Liver (tissue), 9 donors: ENCODE results near the gene CRADD. TPM values are rescaled to one million over a fixed set of nuclear protein-coding genes. Genes with fewer than 3 reads are reported as not detected.

ENCODE experiments used
- DNase-seq: peaks from one replicate; pipeline ENCODE4 v3.0.0-alpha.2; 2017; ENCODE audit warnings: low spot score
- H3K27ac ChIP-seq, 2 donors: one replicate each; pipeline ENCODE4 v1.7.0; 2013; ENCODE audit warnings: inconsistent platforms in 2 of 2, low read length in 2 of 2, control low read depth in 1 of 2, low read depth in 1 of 2, mild to moderate bottlenecking in 1 of 2
- H3K27me3 ChIP-seq, 4 donors: one replicate each; pipeline versions ENCODE4 v1.6.1 to v1.7.0; 2013; ENCODE audit warnings: low read length in 3 of 4, inconsistent platforms in 1 of 4, mild to moderate bottlenecking in 1 of 4, moderate library complexity in 1 of 4; ENCODE audit not compliant: control insufficient read depth in 4 of 4, insufficient read depth in 4 of 4
- H3K36me3 ChIP-seq, 4 donors: one replicate each; pipeline versions ENCODE4 v1.6.1 to v1.7.0; 2013; ENCODE audit warnings: low read length in 3 of 4, mild to moderate bottlenecking in 3 of 4, low read depth in 1 of 4, moderate library complexity in 1 of 4; ENCODE audit not compliant: control insufficient read depth in 4 of 4, insufficient read depth in 3 of 4
- H3K4me1 ChIP-seq, 4 donors: one replicate each; pipeline versions ENCODE4 v1.6.1 to v1.7.0; 2013; ENCODE audit warnings: low read length in 3 of 4, mild to moderate bottlenecking in 3 of 4, moderate library complexity in 1 of 4; ENCODE audit not compliant: control insufficient read depth in 4 of 4, insufficient read depth in 4 of 4
- H3K4me3 ChIP-seq, 3 donors: one replicate each; pipeline versions ENCODE4 v1.6.1 to v1.7.0; 2013; ENCODE audit warnings: low read length in 3 of 3, control low read depth in 1 of 3, low read depth in 1 of 3, mild to moderate bottlenecking in 1 of 3
- H3K9ac ChIP-seq, 2 donors: one replicate each; pipeline ENCODE4 v1.7.0; 2013; ENCODE audit warnings: low read length in 2 of 2, mild to moderate bottlenecking in 2 of 2, moderate library complexity in 2 of 2, control low read depth in 1 of 2, low read depth in 1 of 2
- H3K9me3 ChIP-seq, 4 donors: one replicate each; pipeline versions ENCODE4 v1.6.1 to v1.7.0; 2013; ENCODE audit warnings: low read length in 3 of 4; ENCODE audit not compliant: control insufficient read depth in 4 of 4
- ATF3 ChIP-seq: IDR thresholded peaks from 2 replicates; pipeline ENCODE4 v1.6.1; 2016; ENCODE audit warnings: antibody characterized with exemption
- CTCF ChIP-seq: fragments of 150-350 bp; IDR thresholded peaks from 2 replicates; pipeline ENCODE4 v1.5.1; 2017; ENCODE audit warnings: improper control_type of control experiment, low read depth, low read length; ENCODE audit not compliant: missing input control
- EGR1 ChIP-seq, 2 donors: IDR thresholded peaks; 2 replicates each; pipeline ENCODE4 v1.6.1; 2016 to 2018; ENCODE audit warnings: antibody characterized with exemption in 2 of 2, low read depth in 2 of 2
- FOXA1 ChIP-seq: IDR thresholded peaks from 2 replicates; pipeline ENCODE4 v1.6.1; 2016; ENCODE audit warnings: antibody characterized with exemption
- FOXA2 ChIP-seq: IDR thresholded peaks from 2 replicates; pipeline ENCODE4 v1.6.1; 2016; ENCODE audit warnings: antibody characterized with exemption
- GABPA ChIP-seq, 2 donors: IDR thresholded peaks in 1 of 2; conservative IDR thresholded peaks in 1 of 2; 2 replicates each; pipeline ENCODE4 v1.6.1; 2016; ENCODE audit warnings: antibody characterized with exemption in 2 of 2, mild to moderate bottlenecking in 1 of 2, moderate library complexity in 1 of 2
- HNF4A ChIP-seq, 2 donors: conservative IDR thresholded peaks; 2 replicates each; pipeline ENCODE4 v1.6.1; 2016; ENCODE audit warnings: antibody characterized with exemption in 2 of 2, mild to moderate bottlenecking in 2 of 2
- HNF4G ChIP-seq: IDR thresholded peaks from 2 replicates; pipeline ENCODE4 v1.6.1; 2016; ENCODE audit warnings: antibody characterized with exemption
- JUND ChIP-seq, 2 donors: IDR thresholded peaks; 2 replicates each; pipeline ENCODE4 v1.6.1; 2016; ENCODE audit warnings: antibody characterized with exemption in 2 of 2
- MAX ChIP-seq: IDR thresholded peaks from 2 replicates; pipeline ENCODE4 v1.6.1; 2016; ENCODE audit warnings: antibody characterized with exemption
- NR2F2 ChIP-seq: IDR thresholded peaks from 2 replicates; pipeline ENCODE4 v1.6.1; 2016; ENCODE audit warnings: antibody characterized with exemption
- RAD21 ChIP-seq, 2 donors: IDR thresholded peaks; 2 replicates each; pipeline ENCODE4 v1.6.1; 2016; ENCODE audit warnings: antibody characterized with exemption in 2 of 2, mild to moderate bottlenecking in 2 of 2
- RXRA ChIP-seq, 2 donors: IDR thresholded peaks; 2 replicates each; pipeline ENCODE4 v1.6.1; 2017 to 2018; ENCODE audit warnings: antibody characterized with exemption in 2 of 2, mild to moderate bottlenecking in 1 of 2
- SP1 ChIP-seq: IDR thresholded peaks from 2 replicates; pipeline ENCODE4 v1.6.1; 2018; ENCODE audit warnings: antibody characterized with exemption, mild to moderate bottlenecking
- TAF1 ChIP-seq: conservative IDR thresholded peaks from 2 replicates; pipeline ENCODE4 v1.6.1; 2016; ENCODE audit warnings: antibody characterized with exemption, mild to moderate bottlenecking
- YY1 ChIP-seq: IDR thresholded peaks from 2 replicates; pipeline ENCODE4 v1.6.1; 2016; ENCODE audit warnings: antibody characterized with exemption, mild to moderate bottlenecking
- WGBS: extraction: QIAGEN DNeasy Blood & Tissue Kit; methylation state at CpG from one replicate; pipeline ENCODE4 v1.1.7; 2013; 5-methylcytosine and 5-hydroxymethylcytosine counted together
- polyA plus RNA-seq, 2 donors: library from polyadenylated mRNA; stranded (reverse) in 1 of 2; unstranded in 1 of 2; fragments of 200-250 nt in 1 of 2; fragments of >200 nt in 1 of 2; fragmentation: Nextera tagmentation in 1 of 2; extraction: Ambion mirVana in 1 of 2; gene quantifications; one replicate each; pipeline versions ENCODE4 v1.2.1 to v1.2.3, GENCODE V29; 2013 to 2015
- total RNA-seq, 2 donors: library from RNA; depleted of rRNA; stranded (reverse); fragments of >200 nt; gene quantifications; one replicate each; pipeline ENCODE4 v1.2.3, GENCODE V29; 2014
- TF ChIP-seq, protein P1 (sequence below): IDR thresholded peaks from 2 replicates; pipeline ENCODE4 v1.6.1; 2016; ENCODE audit warnings: antibody characterized with exemption
- TF ChIP-seq, protein P2 (sequence below): IDR thresholded peaks from 2 replicates; pipeline ENCODE4 v1.6.1; 2016; ENCODE audit warnings: antibody characterized with exemption, mild to moderate bottlenecking
- donor health status: healthy.
- donor health status: healthy.
- donor health status: healthy.
- donor health status: healthy.
- donor health status: healthy.

CRADD gene
- total and polyA plus RNA-seq, 4 donors, result 19.4 to 48.9 (median 29.6) TPM

DNA sequence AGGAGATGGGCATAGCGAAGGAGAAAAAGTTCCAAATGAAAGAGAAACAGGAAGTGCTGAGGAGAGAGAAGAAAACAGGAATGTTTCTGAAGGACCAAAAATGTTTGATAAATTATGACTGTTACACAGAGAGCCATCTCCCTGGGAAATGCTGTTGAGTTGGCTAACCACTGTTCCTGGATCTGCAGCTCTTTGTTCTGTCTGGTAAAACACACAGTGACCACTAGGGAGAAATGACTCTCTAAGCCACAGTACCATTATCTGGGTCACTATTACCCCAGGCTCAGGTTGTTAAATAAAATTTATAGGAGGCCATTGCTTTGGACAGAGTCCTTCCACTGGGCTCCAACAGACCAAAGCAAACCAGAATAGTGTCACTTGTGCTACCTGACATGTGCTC, 219.3 kb downstream of the CRADD start:
- no peak overlapping the region for H3K4me3 ChIP-seq
- H3K36me3 ChIP-seq, result no peaks in the 10 kb centered on the region
- H3K9ac ChIP-seq, result no peak overlapping the region
- TF ChIP-seq YY1, result no peak
- no peak for TF ChIP-seq NR2F2
- TF ChIP-seq, protein P1, sequence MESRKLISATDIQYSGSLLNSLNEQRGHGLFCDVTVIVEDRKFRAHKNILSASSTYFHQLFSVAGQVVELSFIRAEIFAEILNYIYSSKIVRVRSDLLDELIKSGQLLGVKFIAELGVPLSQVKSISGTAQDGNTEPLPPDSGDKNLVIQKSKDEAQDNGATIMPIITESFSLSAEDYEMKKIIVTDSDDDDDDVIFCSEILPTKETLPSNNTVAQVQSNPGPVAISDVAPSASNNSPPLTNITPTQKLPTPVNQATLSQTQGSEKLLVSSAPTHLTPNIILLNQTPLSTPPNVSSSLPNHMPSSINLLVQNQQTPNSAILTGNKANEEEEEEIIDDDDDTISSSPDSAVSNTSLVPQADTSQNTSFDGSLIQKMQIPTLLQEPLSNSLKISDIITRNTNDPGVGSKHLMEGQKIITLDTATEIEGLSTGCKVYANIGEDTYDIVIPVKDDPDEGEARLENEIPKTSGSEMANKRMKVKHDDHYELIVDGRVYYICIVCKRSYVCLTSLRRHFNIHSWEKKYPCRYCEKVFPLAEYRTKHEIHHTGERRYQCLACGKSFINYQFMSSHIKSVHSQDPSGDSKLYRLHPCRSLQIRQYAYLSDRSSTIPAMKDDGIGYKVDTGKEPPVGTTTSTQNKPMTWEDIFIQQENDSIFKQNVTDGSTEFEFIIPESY, result no peak
- TF ChIP-seq FOXA1, result no peak
- no peak for TF ChIP-seq HNF4G
- TF ChIP-seq TAF1, result no peak
- no peak for TF ChIP-seq JUND (IDR thresholded peaks at IDR 0.05)
- TF ChIP-seq SP1, result no peak
- H3K27me3 ChIP-seq, result no peaks in the 10 kb centered on the region
- 95% methylated on average over 1 of the region's 1 CpG for WGBS
- DNase-seq, result no peak
- no peaks in the 10 kb centered on the region for H3K9me3 ChIP-seq
- H3K4me1 ChIP-seq, result no peaks in the 10 kb centered on the region
- H3K27ac ChIP-seq, result no peak overlapping the region

- no peak for TF ChIP-seq TAF1
- no peak for TF ChIP-seq SP1
- TF ChIP-seq HNF4G, result no peak
- TF ChIP-seq, protein P2, sequence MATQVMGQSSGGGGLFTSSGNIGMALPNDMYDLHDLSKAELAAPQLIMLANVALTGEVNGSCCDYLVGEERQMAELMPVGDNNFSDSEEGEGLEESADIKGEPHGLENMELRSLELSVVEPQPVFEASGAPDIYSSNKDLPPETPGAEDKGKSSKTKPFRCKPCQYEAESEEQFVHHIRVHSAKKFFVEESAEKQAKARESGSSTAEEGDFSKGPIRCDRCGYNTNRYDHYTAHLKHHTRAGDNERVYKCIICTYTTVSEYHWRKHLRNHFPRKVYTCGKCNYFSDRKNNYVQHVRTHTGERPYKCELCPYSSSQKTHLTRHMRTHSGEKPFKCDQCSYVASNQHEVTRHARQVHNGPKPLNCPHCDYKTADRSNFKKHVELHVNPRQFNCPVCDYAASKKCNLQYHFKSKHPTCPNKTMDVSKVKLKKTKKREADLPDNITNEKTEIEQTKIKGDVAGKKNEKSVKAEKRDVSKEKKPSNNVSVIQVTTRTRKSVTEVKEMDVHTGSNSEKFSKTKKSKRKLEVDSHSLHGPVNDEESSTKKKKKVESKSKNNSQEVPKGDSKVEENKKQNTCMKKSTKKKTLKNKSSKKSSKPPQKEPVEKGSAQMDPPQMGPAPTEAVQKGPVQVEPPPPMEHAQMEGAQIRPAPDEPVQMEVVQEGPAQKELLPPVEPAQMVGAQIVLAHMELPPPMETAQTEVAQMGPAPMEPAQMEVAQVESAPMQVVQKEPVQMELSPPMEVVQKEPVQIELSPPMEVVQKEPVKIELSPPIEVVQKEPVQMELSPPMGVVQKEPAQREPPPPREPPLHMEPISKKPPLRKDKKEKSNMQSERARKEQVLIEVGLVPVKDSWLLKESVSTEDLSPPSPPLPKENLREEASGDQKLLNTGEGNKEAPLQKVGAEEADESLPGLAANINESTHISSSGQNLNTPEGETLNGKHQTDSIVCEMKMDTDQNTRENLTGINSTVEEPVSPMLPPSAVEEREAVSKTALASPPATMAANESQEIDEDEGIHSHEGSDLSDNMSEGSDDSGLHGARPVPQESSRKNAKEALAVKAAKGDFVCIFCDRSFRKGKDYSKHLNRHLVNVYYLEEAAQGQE, result no peak
- no peak for TF ChIP-seq EGR1 (IDR thresholded peaks at IDR 0.05; ENCODE audit: low read depth in 2 of 2)
- no peak for TF ChIP-seq YY1
- TF ChIP-seq GABPA (IDR thresholded peaks at IDR 0.05 in 1 of 2, conservative IDR thresholded peaks at IDR 0.05 in 1 of 2), result no peak
- TF ChIP-seq RXRA (IDR thresholded peaks at IDR 0.05), result no peak
- TF ChIP-seq RAD21 (IDR thresholded peaks at IDR 0.05), result no peak
- TF ChIP-seq, protein P1, result no peak
- TF ChIP-seq FOXA2, result no peak
- TF ChIP-seq CTCF, result no peak
- TF ChIP-seq JUND (IDR thresholded peaks at IDR 0.05), result no peak
- TF ChIP-seq HNF4A (conservative IDR thresholded peaks at IDR 0.05), result no peak
- no peak for TF ChIP-seq ATF3
- no peak for TF ChIP-seq MAX
- TF ChIP-seq FOXA1, result no peak
- Histone ChIP-seq H3K27ac (no peak overlapping the region), H3K27me3 (no peaks in the 10 kb centered on the region), H3K4me3 (no peak overlapping the region), H3K36me3 (no peaks in the 10 kb centered on the region), H3K4me1 (no peaks in the 10 kb centered on the region), H3K9ac (no peak overlapping the region), H3K9me3 (no peaks in the 10 kb centered on the region)
- WGBS, result 89% methylated on average over 6 of the region's 6 CpGs
- no peak for DNase-seq
Observed at GRCh38 chr12:93896952-93897351, 219.8 kb downstream of the CRADD start.
